SK-N-MC (cell line): ENCODE data around the gene TEKTIP1.

ENCODE experiments used
- EZH2 ChIP-seq: fragments of 200-600 bp; sonication (generic); IDR thresholded peaks from one replicate; pipeline ENCODE4 v1.6.1; 2017; ENCODE audit warnings: antibody characterized with exemption
- FOXP2 ChIP-seq: optimal IDR thresholded peaks from 2 replicates; pipeline ENCODE3; 2011; ENCODE audit warnings: mild to moderate bottlenecking, moderate library complexity; ENCODE audit not compliant: insufficient read depth; ENCODE audit errors: extremely low read length, control extremely low read depth
- POLR2AphosphoS5 ChIP-seq: IDR thresholded peaks from 2 replicates; pipeline ENCODE4 v1.6.1; 2012; ENCODE audit warnings: mild to moderate bottlenecking, low read depth, low read length, borderline replicate concordance

DNA sequence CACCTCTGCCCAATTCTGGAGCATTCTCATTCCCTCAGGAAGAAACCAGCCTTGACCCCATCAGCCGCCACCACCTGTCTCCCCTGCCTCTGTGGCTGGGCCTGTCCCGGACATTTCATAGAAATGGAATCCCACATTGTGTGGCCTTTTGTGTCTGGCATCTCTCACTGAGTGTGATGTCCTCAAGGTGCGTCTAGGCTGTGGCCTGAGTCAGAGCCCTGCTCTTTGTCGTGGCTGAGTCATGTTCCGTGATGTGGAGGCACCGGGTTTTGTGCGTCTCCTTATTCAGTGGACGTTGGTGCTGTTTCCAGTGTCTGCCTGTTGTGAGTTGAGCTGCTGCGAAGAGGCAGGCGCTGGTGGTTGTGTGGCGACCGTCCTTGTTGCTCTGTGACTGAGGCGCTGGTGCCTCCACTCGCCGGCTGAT lies 29.4 kb upstream of the TEKTIP1 start:
- no peak for TF ChIP-seq EZH2
- TF ChIP-seq POLR2AphosphoS5, result no peak
- no peak for TF ChIP-seq FOXP2
